Pancreas (tissue), 10 donors: ENCODE data around the gene KBTBD2. TPM values are rescaled to one million over a fixed set of nuclear protein-coding genes. Genes with fewer than 3 reads are reported as not detected.
"Not testable (repeated sequence)": the region's sequence is repeated elsewhere in the genome, so short reads cannot be mapped to it uniquely, and the experiment has no call there.

ENCODE experiments used
- ATAC-seq, 4 donors: fragments of 200-7000 bp; cut with Tn5 transposase; one replicate each; pipeline versions ENCODE4 v1.8.0 to v1.9.1; 2020; ENCODE audit warnings: mild to moderate bottlenecking in 4 of 4, moderate library complexity in 4 of 4
- DNase-seq, 6 donors: peaks; one replicate each; pipeline ENCODE4 v3.0.0-alpha.2; 2020
- FAIRE-seq: peaks from 2 replicates; lab custom pipeline; 2012; peaks lifted over from hg19 to GRCh38; lab: Jason Lieb, UNC
- H3K27ac ChIP-seq, 4 donors: fragments of 200-600 bp; sonication (generic); 1 replicate in 3 of 4; 2 replicates in 1 of 4; pipeline versions ENCODE4 v1.5.0 to v1.8.0; 2020
- H3K27me3 ChIP-seq, 4 donors: fragments of 200-600 bp; one replicate each; pipeline ENCODE4 v1.8.0; 2021
- H3K36me3 ChIP-seq, 3 donors: fragments of 200-600 bp; sonication (generic) in 1 of 3; one replicate each; pipeline versions ENCODE4 v1.5.0 to v1.8.0; 2020 to 2021
- H3K4me1 ChIP-seq, 3 donors: fragments of 200-600 bp; one replicate each; pipeline ENCODE4 v1.8.0; 2021
- H3K4me3 ChIP-seq, 4 donors: fragments of 200-600 bp; sonication (generic) in 2 of 4; one replicate each; pipeline versions ENCODE4 v1.5.0 to v1.8.0; 2020 to 2021
- H3K9me3 ChIP-seq, 4 donors: fragments of 200-600 bp; one replicate each; pipeline ENCODE4 v1.8.0; 2021
- CTCF ChIP-seq, 4 donors: fragments of 200-600 bp; sonication (generic) in 3 of 4; IDR thresholded peaks; one replicate each; pipeline versions ENCODE4 v1.5.0 to v1.8.0; 2021; ENCODE audit warnings: antibody characterized with exemption in 4 of 4
- WGBS, 2 donors: extraction: QIAGEN DNeasy Blood & Tissue Kit; methylation state at CpG; one replicate each; pipeline ENCODE4 v1.1.7; 2013; 5-methylcytosine and 5-hydroxymethylcytosine counted together
- intact Hi-C, 3 donors: fragments of 100-400 bp; cut with DNase I; formaldehyde crosslinking; loops; one replicate each; pipeline versions ENCODE4 v1.11.1 to v1.14.2; 2022
- polyA plus RNA-seq, 2 donors: library from polyadenylated mRNA; stranded (reverse); fragments of 200-250 nt; gene quantifications; one replicate each; pipeline ENCODE4 v1.2.3, GENCODE V29; 2013
- total RNA-seq, 6 donors: library from RNA; stranded (reverse); fragmentation: NEBNext Ultra II Directional in 4 of 6; extraction: Animal tissue kit (Norgen Biotek cat#: 25700) in 4 of 6; gene quantifications; one replicate each; pipeline versions ENCODE4 v1.2.1 to v1.2.4, GENCODE V29; 2021 to 2023
- donor health status: healthy with polysubstance abuse.
- donor health status: DM: no; HTN: no; CAD: no; lungs with moderate emphysema.
- donor health status: DM: no; HTN: no; CAD: no.
- donor health status: control.
- donor health status: control.
- donor health status: Bipolar disorder and iron deficiency.
- donor health status: DM: yes; HTN: yes; CAD: no.
- donor health status: DM: no; HTN: no; CAD: no.
- donor health status: DM: no; HTN: no; CAD: no.
- donor health status: DM: yes; HTN: yes; CAD: no.

The KBTBD2 gene
- total and polyA plus RNA-seq, 8 donors, result 6.3 to 18.1 (median 7.5) TPM

- Histone ChIP-seq H3K4me1 (no peaks in the 10 kb centered on the region), H3K4me3 (no peak overlapping the region), H3K27me3 (no peaks in the 10 kb centered on the region), H3K9me3 (no peaks in the 10 kb centered on the region), H3K36me3 (no peaks in the 10 kb centered on the region), H3K27ac (no peak overlapping the region)
- ATAC-seq, result no peak
- intact Hi-C loops, result no loop called here
- 87 to 89% methylated on average over 7 of the region's 7 CpGs for WGBS, 2 donors
- FAIRE-seq, result no peak
- no peak for TF ChIP-seq CTCF (IDR thresholded peaks at IDR 0.05)
- DNase-seq, result no peak
Observed at GRCh38 chr7:32901629-32902028, 10.1 kb upstream of the KBTBD2 start.

GRCh38 chr7:32900433-32900995, 9.0 kb upstream of the KBTBD2 start:
- 85 to 86% methylated on average over 4 of the region's 4 CpGs for WGBS, 2 donors
- H3K27ac ChIP-seq, result no peak overlapping the region

GRCh38 chr7:32897376-32897775, 5.8 kb upstream of the KBTBD2 start:
- FAIRE-seq, H3K27ac ChIP-seq, H3K4me3 ChIP-seq, H3K9me3 ChIP-seq, H3K27me3 ChIP-seq, ATAC-seq, DNase-seq, intact Hi-C loops, H3K36me3 ChIP-seq: not testable (repeated sequence)
- 67 to 78% methylated on average over 6 of the region's 6 CpGs for WGBS, 2 donors
- H3K4me1 ChIP-seq, result peaks cover 0 to 12% (median 0%) of the 10 kb centered on the region in 3 donors

More at GRCh38 chr7:32900433-32900995, 9.0 kb upstream of the KBTBD2 start:
- no peaks in the 10 kb centered on the region for H3K36me3 ChIP-seq
- FAIRE-seq, result no peak
- TF ChIP-seq CTCF (IDR thresholded peaks at IDR 0.05), result no peak
- no peak for DNase-seq
- intact Hi-C loops, result no loop called here
- H3K4me1 ChIP-seq, result no peaks in the 10 kb centered on the region
- H3K27me3 ChIP-seq, result no peaks in the 10 kb centered on the region
- H3K9me3 ChIP-seq, result no peaks in the 10 kb centered on the region
- no peak overlapping the region for H3K4me3 ChIP-seq
- ATAC-seq, result no peak

GRCh38 chr7:32896564-32897347, 5.2 kb upstream of the KBTBD2 start:
- WGBS, 2 donors, result 83 to 88% methylated on average over 6 of the region's 6 CpGs
- H3K4me1 ChIP-seq, result peaks cover 0 to 12% (median 0%) of the 10 kb centered on the region in 3 donors
- FAIRE-seq (no peak), DNase-seq (no peak), ATAC-seq (no peak)
- no peaks in the 10 kb centered on the region for H3K27me3 ChIP-seq
- H3K27ac ChIP-seq, result no peak overlapping the region
- H3K36me3 ChIP-seq, result no peaks in the 10 kb centered on the region
- no peak overlapping the region for H3K4me3 ChIP-seq
- TF ChIP-seq CTCF (IDR thresholded peaks at IDR 0.05), result no peak
- no peaks in the 10 kb centered on the region for H3K9me3 ChIP-seq
- intact Hi-C loops, result no loop called here

- 57 to 59% methylated on average over 4 of the region's 4 CpGs for WGBS, 2 donors
- no peak for ATAC-seq
- intact Hi-C loops, result no loop called here
- Histone ChIP-seq H3K9me3 (no peaks in the 10 kb centered on the region), H3K36me3 (no peaks in the 10 kb centered on the region), H3K27ac (no peak overlapping the region), H3K27me3 (no peaks in the 10 kb centered on the region), H3K4me1 (peaks cover 0 to 16% (median 6%) of the 10 kb centered on the region in 3 donors), H3K4me3 (no peak overlapping the region)
- no peak for TF ChIP-seq CTCF (IDR thresholded peaks at IDR 0.05)
- no peak for FAIRE-seq
- DNase-seq, result no peak
Observed at GRCh38 chr7:32894171-32894570, 2.6 kb upstream of the KBTBD2 start.
